LHCN-M2 (cell line): ENCODE measurements around the gene AOPEP. TPM values are rescaled to one million over a fixed set of nuclear protein-coding genes. Genes with fewer than 3 reads are reported as not detected.
"Not testable (repeated sequence)": the region's sequence is repeated elsewhere in the genome, so short reads cannot be mapped to it uniquely, and the experiment has no call there.

ENCODE experiments used
- DNase-seq: peaks from one replicate; pipeline ENCODE4 v3.0.0-alpha.2; 2012; ENCODE audit warnings: low read depth
- total RNA-seq: library from RNA; depleted of rRNA; stranded (reverse); fragments of >200 nt; gene quantifications from 2 replicates; pipeline ENCODE4 v1.2.3, GENCODE V29; 2014

Gene AOPEP
- total RNA-seq, 1 experiment from 2014 or later = 114 TPM

GRCh38 chr9:94951324-94952135 lies 225.0 kb downstream of the AOPEP start:
- no peak for DNase-seq

- no peak for DNase-seq
Observed at GRCh38 chr9:94952565-94953373, 226.3 kb downstream of the AOPEP start.

DNA sequence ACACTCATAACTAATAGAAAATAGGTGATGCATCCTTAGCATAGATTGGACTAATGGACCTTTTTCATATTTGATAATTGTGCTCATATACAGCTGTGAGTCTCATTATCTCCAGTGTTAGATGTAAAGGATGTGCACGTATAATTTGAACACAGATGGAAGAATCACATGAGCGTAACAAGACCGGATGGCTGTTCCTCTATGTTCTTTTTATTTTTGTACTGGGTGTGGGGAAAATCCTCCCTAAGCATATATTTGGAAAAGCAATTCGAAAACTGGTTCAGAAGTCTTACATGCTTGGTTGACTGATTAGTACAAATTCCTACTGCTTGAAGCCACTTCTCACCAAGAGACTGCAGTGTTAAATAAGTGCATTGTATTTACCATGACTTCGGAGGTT lies 230.2 kb downstream of the AOPEP start:
- no peak for DNase-seq

DNA sequence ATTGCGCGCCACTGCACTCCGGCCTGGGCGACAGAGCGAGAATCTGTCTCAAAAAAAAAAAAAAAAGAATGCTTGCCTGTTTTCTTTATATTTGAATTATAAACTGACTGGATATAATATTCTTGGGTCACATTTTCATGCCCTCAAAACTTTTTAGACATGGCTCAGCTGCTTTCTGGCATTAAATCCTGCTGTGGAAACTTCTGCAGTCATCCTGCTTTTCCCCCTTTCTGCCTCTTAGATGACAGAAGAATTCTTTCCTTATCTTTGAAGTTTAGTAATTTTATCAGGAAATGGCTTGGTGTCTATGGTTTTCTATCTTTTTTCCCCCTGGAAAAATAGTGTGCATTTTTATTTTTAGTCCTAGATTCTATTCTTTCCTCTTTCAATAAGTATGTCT lies 234.5 kb downstream of the AOPEP start:
- DNase-seq = no peak

- no peak for DNase-seq
Observed at GRCh38 chr9:94961870-94962269, 235.4 kb downstream of the AOPEP start.

DNA sequence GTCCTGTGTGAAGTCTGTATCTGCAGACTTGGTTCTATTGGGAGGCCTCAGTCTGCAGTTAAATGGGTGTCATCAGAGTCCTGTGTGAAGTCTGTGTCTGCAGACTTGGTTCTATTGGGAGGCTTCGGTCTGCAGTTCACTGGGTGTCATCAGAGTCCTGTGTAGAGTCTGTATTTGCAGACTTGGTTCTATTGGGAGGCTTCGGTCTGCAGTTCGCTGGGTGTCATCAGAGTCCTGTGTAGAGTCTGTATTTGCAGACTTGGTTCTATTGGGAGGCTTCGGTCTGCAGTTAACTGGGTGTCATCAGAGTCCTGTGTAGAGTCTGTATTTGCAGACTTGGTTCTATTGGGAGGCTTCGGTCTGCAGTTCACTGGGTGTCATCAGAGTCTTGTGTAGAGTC lies 239.1 kb downstream of the AOPEP start:
- DNase-seq = not testable (repeated sequence)

DNA sequence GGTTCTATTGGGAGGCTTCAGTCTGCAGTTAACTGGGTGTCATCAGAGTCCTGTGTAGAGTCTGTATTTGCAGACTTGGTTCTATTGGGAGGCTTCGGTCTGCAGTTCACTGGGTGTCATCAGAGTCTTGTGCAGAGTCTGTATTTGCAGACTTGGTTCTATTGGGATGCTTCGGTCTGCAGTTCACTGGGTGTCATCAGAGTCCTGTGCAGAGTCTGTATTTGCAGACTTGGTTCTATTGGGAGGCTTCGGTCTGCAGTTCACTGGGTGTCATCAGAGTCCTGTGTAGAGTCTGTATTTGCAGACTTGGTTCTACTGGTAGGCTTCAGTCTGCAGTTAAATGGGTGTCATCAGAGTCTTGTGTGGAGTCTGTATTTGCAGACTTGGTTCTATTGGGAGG lies 239.5 kb downstream of the AOPEP start:
- not testable (repeated sequence) for DNase-seq

DNA sequence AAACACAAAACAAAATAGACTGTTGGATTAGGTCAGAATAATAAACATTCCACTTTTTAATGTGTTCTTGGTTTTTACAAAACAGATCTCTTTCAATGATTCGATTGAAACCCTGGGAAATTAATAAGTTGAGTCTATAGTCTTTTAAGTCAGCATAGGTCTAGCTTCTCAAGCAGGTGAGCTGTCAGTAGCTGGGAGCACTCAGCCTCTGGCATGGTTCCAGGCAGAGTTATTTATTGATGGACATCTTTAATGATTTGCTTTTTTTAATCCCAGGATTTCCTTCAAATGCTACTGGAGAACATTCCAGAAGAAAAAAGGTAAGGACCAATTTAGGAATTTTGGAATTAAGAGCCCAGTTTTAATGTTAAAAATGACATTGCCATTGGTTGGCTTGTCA lies 241.0 kb downstream of the AOPEP start:
- no peak for DNase-seq

DNA sequence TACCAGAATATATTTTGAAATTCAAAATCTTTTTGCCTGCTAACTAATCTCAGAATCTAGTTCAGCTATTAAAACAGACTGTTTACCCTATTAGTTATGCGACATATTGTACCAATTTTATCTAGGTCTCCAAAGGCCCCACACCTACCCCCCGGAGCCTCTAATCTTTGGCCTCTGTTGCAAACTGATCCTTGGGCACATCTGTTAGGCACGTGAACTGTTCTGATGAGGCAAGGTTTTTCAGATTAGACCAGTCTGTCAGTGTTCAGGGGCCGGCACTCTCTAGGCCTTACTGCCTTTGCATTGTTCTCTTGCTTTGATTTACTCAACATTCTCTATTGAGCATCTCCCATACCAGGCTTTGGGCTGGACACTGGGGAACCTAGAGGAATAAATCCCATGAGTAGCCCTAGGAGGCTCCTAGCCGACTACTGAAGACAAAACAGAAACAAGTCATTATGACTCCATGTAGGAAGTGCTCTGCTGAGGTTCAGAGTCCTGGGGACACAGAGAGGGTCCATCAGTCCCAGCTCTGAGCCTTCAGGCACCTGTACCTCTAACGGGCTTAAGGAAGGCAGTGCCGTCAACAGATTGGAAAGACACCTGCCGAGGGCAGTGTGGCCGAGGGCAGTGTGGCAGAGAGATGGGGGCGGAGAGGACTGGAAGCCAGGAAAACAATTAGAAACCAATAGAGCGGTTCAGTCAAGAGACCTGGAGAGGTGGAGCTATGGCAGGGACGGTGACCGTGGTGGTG lies 245.1 kb downstream of the AOPEP start:
- no peak for DNase-seq

- no peak for DNase-seq
Observed at GRCh38 chr9:94973451-94973941, 247.0 kb downstream of the AOPEP start.

GRCh38 chr9:94974154-94974879 lies 247.8 kb downstream of the AOPEP start:
- DNase-seq = peak; percentile 8

GRCh38 chr9:94975480-94975879 lies 249.0 kb downstream of the AOPEP start:
- no peak for DNase-seq

GRCh38 chr9:94976077-94976476 lies 249.6 kb downstream of the AOPEP start:
- peak; percentile 35 for DNase-seq

DNA sequence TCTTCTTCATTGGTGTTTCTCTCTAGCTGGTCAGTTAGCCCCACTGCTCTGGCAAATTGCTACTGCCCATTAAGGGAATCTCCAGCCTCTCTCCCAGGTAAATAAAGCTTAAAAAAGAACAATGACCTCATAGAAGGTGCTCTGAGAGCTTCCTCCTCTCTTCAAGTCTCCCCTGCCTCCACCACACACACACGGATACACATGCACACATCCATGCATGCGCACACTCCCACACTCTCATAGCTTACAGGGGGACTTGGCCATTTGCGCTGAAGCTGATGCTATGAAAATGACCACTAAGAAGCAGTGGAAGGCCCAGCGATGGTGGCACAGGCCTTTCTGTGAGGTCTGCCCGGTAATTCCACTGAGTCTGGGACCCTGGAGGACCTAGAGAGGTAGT lies 250.9 kb downstream of the AOPEP start:
- DNase-seq = no peak

DNA sequence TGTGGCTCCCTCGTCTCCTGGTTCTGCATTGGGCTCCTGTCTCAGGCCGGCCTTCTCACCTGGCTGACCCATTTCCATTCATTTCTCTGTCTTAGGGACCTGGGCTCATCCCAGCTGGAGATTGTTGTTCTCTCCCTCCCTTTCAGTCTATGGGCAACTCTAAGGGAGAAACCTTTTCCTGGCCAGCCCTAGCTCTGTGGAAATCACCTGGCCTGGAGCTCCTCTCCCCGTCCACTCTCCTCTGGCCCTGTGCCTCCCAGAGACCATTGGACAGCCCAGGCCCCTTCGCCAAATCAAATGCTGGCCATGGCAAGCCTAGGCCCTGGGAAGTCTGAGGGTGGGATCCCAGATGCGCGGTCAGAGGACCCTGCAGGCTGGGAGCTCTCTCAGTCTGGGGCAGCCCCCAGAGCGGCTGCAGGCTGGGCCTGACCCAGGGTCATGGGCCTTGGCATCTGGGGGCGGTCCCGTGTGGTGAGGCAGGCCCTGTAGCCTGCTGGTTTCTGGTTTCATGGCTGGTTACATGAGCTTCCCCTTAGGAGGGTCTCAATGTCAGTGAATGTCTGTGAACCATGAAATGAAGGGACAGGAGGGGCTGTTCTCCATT lies 253.5 kb downstream of the AOPEP start:
- DNase-seq = no peak

- no peak for DNase-seq
Observed at GRCh38 chr9:94980947-94981722, 254.6 kb downstream of the AOPEP start.

DNA sequence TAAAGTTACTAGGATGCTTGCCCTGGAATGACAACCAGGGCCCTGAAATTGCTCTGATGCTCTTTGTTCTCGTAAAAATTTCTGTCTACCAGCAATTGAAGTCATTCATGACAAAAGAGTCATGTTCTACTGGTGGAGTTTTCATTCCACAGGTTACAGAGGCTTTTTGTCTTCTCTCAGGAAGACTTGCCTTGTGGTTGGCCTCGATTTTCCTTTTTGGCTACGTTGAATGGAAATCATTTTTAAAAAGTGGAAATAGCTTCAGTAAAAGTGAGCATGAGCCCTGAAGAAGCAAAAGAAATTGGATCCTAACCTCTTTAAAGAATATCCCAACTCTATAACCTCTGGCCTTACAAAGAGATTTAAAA lies 255.2 kb downstream of the AOPEP start:
- DNase-seq = no peak

DNA sequence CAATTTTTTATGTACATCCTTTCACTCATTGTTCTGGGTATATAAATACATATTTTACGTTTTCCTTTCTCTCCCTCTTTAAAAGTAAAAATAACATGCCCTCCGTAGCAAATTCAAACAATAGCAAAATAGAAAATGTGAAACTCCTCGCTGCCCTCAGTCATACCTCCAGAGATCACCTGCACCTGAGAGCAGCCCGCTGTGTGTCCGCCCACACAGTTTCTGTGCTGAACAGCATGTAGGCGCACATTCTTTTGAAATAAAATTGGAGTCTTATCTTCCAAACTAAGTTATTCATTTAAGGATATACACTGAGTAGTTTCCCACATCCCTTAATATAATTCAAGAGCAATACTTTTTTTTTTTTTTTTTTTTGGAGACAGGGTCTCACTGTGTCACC lies 255.7 kb downstream of the AOPEP start:
- DNase-seq = no peak

DNA sequence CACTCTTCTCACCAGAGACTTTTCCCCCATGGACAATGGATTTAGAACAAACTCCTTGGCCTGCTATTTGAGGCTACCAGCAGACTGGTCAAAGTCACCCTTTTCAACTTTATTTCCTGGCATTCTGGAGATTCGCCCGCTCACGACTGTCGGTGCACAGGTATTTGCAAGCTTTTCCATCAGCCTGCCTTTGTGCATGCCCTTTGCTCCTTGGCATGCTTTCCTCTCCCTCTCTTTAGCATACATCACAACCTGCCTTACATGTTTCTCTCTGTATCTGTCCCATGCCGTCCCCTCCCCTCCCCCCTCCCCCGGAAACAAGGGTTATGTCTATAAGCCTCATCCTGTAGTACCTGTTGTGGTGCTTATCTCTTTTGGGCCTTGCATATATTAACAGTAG lies 257.1 kb downstream of the AOPEP start:
- no peak for DNase-seq

DNA sequence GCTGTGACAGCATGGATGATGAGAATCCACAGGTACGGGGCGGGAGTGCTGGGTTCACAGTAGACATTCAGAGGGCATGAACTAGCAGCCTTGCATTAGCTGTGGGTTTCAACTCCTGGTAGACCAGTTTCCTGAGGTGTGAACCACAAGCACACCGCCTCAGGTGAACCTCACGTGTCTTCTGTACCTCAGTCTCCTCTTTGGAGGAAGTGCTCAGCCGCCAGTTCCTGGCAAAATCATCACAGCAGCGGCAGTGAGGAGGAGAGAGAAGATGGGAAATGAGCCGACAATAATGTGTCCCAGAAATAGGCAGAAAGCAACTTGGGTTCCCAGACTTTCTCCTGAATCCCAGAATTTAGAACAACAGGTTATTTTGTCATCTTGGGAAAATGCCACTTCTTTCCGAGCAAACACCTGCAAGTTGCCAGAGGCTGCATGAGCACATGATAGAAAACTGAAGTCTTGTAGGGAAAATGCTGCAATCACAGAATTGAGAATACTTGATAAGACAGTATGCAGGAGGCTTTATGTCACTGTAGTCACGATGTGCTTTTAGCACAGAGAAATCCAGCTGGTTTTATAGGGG lies 258.5 kb downstream of the AOPEP start:
- no peak for DNase-seq
